Esophagus muscularis mucosa (tissue), 3 donors: ENCODE measurements around the gene CFAP99.

Experiments used
- POLR2A ChIP-seq: fragments of 450-650 bp; IDR thresholded peaks from one replicate; pipeline ENCODE4 v1.6.1; 2017; ENCODE audit warnings: antibody characterized with exemption, moderate library complexity, mild to moderate bottlenecking, low read depth
- POLR2AphosphoS5 ChIP-seq, 2 donors: sonication (generic); formaldehyde crosslinking; IDR thresholded peaks; one replicate each; pipeline ENCODE4 v1.6.1; 2017; ENCODE audit warnings: antibody characterized with exemption in 2 of 2
- TF ChIP-seq, protein P1 (sequence below), 3 experiments: fragments of 200-600 bp in 2 of 3; fragments of 450-650 bp in 1 of 3; sonication (generic) in 2 of 3; IDR thresholded peaks; one replicate each; pipeline ENCODE4 v1.5.1; 2017 to 2019; ENCODE audit warnings: antibody characterized with exemption in 3 of 3, mild to moderate bottlenecking in 2 of 3, moderate library complexity in 1 of 3

DNA sequence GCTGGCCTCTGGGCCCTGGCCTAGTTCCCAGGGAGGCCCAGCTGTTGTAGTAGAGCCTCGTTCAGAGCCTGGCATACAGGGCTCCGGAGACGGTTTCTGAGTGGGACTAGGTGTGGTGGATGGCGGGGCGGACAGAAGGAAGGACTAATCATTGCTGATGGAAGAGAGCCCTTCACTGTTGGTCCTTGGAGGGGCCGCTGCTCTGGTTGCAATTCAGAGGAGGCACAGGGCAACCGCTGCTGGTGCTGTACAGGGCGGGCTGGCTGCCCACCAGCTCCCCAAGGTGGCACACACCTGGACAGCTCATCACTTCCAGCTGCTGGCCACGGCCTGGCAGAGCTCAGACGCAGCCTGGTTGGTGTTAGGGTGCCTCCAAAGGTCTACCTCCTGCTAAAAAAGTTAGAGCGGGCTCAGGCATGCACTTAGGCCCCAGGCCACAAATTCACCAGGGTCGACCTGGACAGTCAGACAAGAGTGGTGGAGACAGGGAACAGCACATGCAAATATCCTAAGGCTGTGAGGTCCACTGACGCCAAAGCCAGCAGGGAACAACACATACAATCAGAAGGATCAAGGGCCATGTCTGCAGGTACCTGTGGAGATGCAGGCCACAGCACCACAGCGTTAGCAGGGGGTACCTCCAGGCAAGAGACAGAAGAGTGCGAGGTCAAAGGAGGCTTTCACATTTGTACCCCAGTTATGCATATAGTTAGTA is 42.6 kb downstream of the CFAP99 start:
- TF ChIP-seq, protein P1, sequence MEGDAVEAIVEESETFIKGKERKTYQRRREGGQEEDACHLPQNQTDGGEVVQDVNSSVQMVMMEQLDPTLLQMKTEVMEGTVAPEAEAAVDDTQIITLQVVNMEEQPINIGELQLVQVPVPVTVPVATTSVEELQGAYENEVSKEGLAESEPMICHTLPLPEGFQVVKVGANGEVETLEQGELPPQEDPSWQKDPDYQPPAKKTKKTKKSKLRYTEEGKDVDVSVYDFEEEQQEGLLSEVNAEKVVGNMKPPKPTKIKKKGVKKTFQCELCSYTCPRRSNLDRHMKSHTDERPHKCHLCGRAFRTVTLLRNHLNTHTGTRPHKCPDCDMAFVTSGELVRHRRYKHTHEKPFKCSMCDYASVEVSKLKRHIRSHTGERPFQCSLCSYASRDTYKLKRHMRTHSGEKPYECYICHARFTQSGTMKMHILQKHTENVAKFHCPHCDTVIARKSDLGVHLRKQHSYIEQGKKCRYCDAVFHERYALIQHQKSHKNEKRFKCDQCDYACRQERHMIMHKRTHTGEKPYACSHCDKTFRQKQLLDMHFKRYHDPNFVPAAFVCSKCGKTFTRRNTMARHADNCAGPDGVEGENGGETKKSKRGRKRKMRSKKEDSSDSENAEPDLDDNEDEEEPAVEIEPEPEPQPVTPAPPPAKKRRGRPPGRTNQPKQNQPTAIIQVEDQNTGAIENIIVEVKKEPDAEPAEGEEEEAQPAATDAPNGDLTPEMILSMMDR (IDR thresholded peaks at IDR 0.05), result no peak
- TF ChIP-seq POLR2AphosphoS5 (IDR thresholded peaks at IDR 0.05), result no peak
- TF ChIP-seq POLR2A, result no peak
